Tibial nerve (tissue), 4 donors: ENCODE results near the gene CCDC194. TPM values are rescaled to one million over a fixed set of nuclear protein-coding genes. Genes with fewer than 3 reads are reported as not detected.
A peak's percentile ranks its signal among the peaks of the same experiment; 100 is the strongest.

Experiments used
- DNase-seq, 2 donors: peaks; one replicate each; pipeline ENCODE4 v3.0.0-alpha.2; 2019; ENCODE audit warnings: low spot score in 2 of 2
- H3K27ac ChIP-seq, 4 donors: fragments of 200-600 bp; sonication (generic) in 3 of 4; one replicate each; pipeline ENCODE4 v1.5.1; 2017 to 2019; ENCODE audit warnings: mild to moderate bottlenecking in 1 of 4
- H3K27me3 ChIP-seq, 2 donors: fragments of 200-600 bp; sonication (generic) in 1 of 2; one replicate each; pipeline versions ENCODE4 v1.5.1 to v1.6.0; 2017 to 2019
- H3K36me3 ChIP-seq, 3 donors: fragments of 200-600 bp; sonication (generic); one replicate each; pipeline ENCODE4 v1.5.1; 2018 to 2019
- H3K4me1 ChIP-seq, 4 donors: fragments of 200-600 bp; sonication (generic) in 3 of 4; one replicate each; pipeline ENCODE4 v1.5.1; 2017 to 2019
- H3K4me3 ChIP-seq, 4 donors: fragments of 200-600 bp; sonication (generic) in 3 of 4; one replicate each; pipeline ENCODE4 v1.5.1; 2017 to 2019; ENCODE audit warnings: mild to moderate bottlenecking in 1 of 4, moderate library complexity in 1 of 4
- H3K9me3 ChIP-seq, 4 donors: fragments of 200-600 bp; sonication (generic) in 3 of 4; one replicate each; pipeline ENCODE4 v1.5.1; 2017 to 2019
- EP300 ChIP-seq, 2 donors: sonication (generic); formaldehyde crosslinking; IDR thresholded peaks; one replicate each; pipeline ENCODE4 v1.6.1; 2017; ENCODE audit warnings: antibody characterized with exemption in 2 of 2, mild to moderate bottlenecking in 1 of 2
- POLR2A ChIP-seq, 2 donors: fragments of 450-650 bp; IDR thresholded peaks; one replicate each; pipeline ENCODE4 v1.6.1; 2017; ENCODE audit warnings: antibody characterized with exemption in 2 of 2, mild to moderate bottlenecking in 2 of 2, moderate library complexity in 2 of 2
- WGBS, 2 donors: methylation state at CpG; one replicate each; pipeline ENCODE4 v1.1.5; 2018; 5-methylcytosine and 5-hydroxymethylcytosine counted together
- total RNA-seq, 4 donors: library from RNA; depleted of rRNA; stranded (reverse); fragments of >200 nt; gene quantifications; one replicate each; pipeline ENCODE4 v1.1.0, GENCODE V29; 2016
- TF ChIP-seq, protein P1 (sequence below), 5 experiments: fragments of 200-600 bp in 3 of 5; fragments of 450-650 bp in 2 of 5; sonication (generic) in 3 of 5; IDR thresholded peaks; one replicate each; pipeline ENCODE4 v1.5.1; 2016 to 2019; ENCODE audit warnings: antibody characterized with exemption in 5 of 5, mild to moderate bottlenecking in 3 of 5, moderate library complexity in 2 of 5

The CCDC194 gene
- total RNA-seq, 4 donors from 2014 or later = 0.63 to 4.5 (median 2.0) TPM; not detected in 1

DNA sequence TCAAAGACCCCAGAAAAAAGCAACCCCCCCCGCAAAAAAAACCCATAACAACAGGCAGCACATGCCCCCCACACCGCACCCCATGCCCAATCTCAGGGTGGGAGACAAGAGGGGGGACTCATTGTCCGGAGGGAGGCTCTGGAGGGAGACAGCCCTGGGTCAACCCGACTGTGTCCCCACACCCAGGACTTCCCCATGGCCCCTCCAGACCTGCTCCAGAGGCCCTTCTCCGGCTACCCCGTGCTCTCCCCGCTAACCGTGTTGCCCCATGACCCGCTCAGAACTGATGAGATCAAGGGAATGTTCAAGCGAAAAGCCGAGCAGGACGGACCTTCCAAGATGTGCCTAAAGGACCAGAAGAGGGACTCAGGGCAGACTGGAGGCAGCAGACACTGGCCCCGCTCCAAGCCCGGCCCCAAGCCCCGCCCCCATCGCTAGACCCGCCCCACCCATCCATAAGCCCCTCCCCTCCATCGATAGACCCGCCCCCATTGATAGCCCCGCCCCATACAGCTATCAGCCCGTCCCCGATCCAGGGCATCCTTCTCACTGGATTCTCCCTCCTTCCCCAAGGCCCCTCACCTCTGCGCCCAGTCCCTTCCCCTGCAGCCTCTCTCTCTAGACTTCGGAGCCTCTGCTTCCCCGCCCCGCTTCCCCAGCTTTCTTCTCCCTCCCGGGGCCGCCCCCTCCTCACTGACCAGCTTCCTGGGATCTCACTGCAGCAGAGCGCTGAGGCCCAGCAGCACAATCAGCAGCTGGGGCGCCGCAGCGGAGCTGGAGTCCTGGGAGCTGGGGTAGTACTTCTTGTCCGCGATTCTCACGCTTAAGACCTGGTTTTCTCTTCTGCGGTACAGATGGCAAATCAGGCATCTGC is 9.2 kb upstream of the CCDC194 start:
- Histone ChIP-seq H3K4me3 (peak overlapping the region in 1 of 4 donors; percentile 49), H3K27ac (peak overlapping the region in 1 of 4 donors; percentile 80), H3K9me3 (no peaks in the 10 kb centered on the region), H3K27me3 (peaks cover 0 to 18% of the 10 kb centered on the region in 2 donors), H3K36me3 (no peaks in the 10 kb centered on the region), H3K4me1 (peaks cover 0 to 29% (median 9%) of the 10 kb centered on the region in 4 donors)
- no peak for DNase-seq
- WGBS, 2 donors = 37 to 47% methylated on average over 16 to 32 of the region's 36 CpGs
- TF ChIP-seq POLR2A (IDR thresholded peaks at IDR 0.05) = no peak
- no peak for TF ChIP-seq EP300 (IDR thresholded peaks at IDR 0.05)
- TF ChIP-seq, protein P1, sequence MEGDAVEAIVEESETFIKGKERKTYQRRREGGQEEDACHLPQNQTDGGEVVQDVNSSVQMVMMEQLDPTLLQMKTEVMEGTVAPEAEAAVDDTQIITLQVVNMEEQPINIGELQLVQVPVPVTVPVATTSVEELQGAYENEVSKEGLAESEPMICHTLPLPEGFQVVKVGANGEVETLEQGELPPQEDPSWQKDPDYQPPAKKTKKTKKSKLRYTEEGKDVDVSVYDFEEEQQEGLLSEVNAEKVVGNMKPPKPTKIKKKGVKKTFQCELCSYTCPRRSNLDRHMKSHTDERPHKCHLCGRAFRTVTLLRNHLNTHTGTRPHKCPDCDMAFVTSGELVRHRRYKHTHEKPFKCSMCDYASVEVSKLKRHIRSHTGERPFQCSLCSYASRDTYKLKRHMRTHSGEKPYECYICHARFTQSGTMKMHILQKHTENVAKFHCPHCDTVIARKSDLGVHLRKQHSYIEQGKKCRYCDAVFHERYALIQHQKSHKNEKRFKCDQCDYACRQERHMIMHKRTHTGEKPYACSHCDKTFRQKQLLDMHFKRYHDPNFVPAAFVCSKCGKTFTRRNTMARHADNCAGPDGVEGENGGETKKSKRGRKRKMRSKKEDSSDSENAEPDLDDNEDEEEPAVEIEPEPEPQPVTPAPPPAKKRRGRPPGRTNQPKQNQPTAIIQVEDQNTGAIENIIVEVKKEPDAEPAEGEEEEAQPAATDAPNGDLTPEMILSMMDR (IDR thresholded peaks at IDR 0.05) = no peak

DNA sequence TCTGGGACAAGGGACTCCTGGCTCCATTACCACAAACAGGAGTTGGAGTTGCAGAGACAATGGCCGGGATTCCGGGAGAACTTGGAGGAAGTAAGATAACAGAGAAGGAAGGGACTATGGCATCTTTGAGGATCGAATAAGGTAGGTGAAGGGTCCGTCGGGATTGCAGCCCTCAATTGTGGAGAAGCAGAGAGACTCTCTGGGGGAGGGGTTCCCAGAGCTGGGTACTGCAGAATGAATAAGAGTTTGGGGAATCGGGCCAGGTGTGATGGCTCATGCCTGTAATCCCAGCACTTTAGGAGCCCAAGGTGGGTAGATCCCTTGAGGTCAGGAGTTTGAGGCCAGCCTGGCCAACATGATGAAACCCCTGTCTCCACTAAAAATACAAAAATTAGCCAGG is 7.6 kb upstream of the CCDC194 start:
- WGBS, 2 donors = 78 to 91% methylated on average over 6 of the region's 6 CpGs
- Histone ChIP-seq H3K4me1 (peaks cover 0 to 28% (median 7%) of the 10 kb centered on the region in 4 donors), H3K27ac (no peak overlapping the region), H3K27me3 (peaks cover 0 to 18% of the 10 kb centered on the region in 2 donors), H3K36me3 (no peaks in the 10 kb centered on the region), H3K4me3 (no peak overlapping the region), H3K9me3 (no peaks in the 10 kb centered on the region)
- TF ChIP-seq POLR2A (IDR thresholded peaks at IDR 0.05) = no peak
- DNase-seq = no peak

DNA sequence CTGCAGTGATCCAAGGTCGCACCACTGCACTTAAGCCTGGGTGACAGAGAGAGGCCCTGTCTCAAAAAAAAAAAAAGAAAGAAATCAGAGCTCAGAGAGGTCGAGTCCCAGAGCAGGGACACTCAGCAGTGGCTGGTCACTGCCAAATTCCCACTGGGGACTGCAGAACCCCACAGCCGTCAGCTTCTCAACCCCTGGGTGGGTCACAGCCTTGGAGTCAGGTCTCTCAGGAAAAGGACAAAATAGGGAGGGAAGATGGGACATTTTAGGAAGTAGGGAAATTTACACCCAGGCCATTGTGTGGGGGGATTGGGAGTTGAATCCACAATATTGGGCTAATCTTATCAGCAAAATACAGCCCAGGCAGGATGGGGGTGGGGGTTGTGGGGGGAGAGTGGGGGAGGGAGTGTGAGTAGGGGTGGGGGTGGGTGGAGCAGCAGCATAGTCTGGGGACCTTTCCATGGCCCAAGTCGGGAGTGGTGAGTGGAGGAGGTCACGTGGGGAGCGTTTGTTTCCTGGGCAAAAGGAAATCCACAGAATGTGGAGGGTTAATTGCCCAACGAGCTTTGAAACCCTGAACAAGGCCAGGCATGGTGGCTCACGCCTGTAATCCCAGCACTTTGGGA is 5.0 kb upstream of the CCDC194 start:
- WGBS, 2 donors = 50 to 56% methylated on average over 8 of the region's 8 CpGs
- H3K27ac ChIP-seq = no peak overlapping the region
- no peak overlapping the region for H3K4me3 ChIP-seq
- DNase-seq = no peak
- H3K9me3 ChIP-seq = no peaks in the 10 kb centered on the region
- no peaks in the 10 kb centered on the region for H3K36me3 ChIP-seq
- peaks cover 0 to 18% (median under 1%) of the 10 kb centered on the region in 4 donors for H3K4me1 ChIP-seq
- TF ChIP-seq, protein P1 (IDR thresholded peaks at IDR 0.05) = no peak
- no peak for TF ChIP-seq EP300 (IDR thresholded peaks at IDR 0.05)
- TF ChIP-seq POLR2A (IDR thresholded peaks at IDR 0.05) = no peak
- H3K27me3 ChIP-seq = peaks cover 0 to 26% of the 10 kb centered on the region in 2 donors

DNA sequence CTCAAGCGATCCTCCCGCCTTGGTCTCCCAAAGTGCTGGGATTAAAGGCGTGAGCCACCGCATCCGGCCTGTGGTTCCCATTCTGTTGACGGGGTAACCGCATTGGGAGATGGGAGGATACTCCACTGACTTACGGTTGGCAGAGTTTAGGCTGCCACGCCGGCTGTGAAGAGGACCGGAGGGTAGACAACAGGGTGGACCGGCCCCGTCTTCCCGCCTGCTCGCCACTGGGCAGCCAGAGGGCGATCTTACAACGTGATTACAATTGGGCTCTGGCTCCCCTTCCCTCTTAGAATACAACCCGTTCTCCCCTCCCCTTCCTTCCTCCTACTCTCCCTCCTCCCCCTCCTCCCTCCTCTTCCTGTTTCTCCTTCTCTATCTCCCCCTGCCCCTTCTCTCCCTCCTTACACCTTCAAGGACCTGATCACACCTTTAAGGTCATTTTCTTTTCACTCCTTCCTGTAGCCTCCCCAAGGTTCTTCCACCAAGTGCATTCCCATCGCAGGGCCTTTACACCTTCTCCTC is 957 bp upstream of the CCDC194 start:
- peak; percentile 40 to 73 for DNase-seq
- Histone ChIP-seq H3K27me3 (peaks cover 0 to 32% of the 10 kb centered on the region in 2 donors), H3K36me3 (no peaks in the 10 kb centered on the region), H3K4me3 (no peak overlapping the region), H3K4me1 (peaks cover 0 to 23% (median 5%) of the 10 kb centered on the region in 4 donors), H3K27ac (no peak overlapping the region), H3K9me3 (peaks cover 0 to 1% (median 0%) of the 10 kb centered on the region in 4 donors)
- 22 to 30% methylated on average over 19 of the region's 19 CpGs for WGBS, 2 donors
- TF ChIP-seq, protein P1 (IDR thresholded peaks at IDR 0.05) = peak; percentile 36 to 72 (median 62)
- no peak for TF ChIP-seq POLR2A (IDR thresholded peaks at IDR 0.05)

DNA sequence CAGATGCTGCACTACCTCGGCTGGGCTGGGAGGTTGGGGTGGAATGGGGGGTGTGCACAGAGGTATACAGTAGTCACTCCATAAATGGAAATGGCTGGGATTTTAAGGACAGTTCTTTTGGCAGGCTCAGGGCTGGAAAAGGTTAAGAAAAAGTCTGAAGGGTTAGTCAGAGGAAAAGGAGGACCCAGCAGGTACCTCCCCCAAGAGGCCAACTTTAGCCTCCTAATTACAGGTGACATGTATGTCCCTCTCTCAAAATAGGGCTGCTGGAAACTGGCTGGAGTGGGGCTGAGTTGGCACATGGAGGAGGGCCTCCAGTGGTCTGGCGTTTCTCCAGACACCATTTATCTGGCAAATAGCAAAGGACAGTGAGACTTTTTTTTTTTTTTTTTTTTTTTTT is 994 bp downstream of the CCDC194 start:
- H3K4me3 ChIP-seq = no peak overlapping the region
- H3K4me1 ChIP-seq = peaks cover 0 to 23% (median 5%) of the 10 kb centered on the region in 4 donors
- DNase-seq = no peak
- H3K27ac ChIP-seq = no peak overlapping the region
- TF ChIP-seq EP300 (IDR thresholded peaks at IDR 0.05) (no peak), POLR2A (IDR thresholded peaks at IDR 0.05) (no peak)
- peaks cover 0 to 32% of the 10 kb centered on the region in 2 donors for H3K27me3 ChIP-seq
- H3K36me3 ChIP-seq = no peaks in the 10 kb centered on the region
- H3K9me3 ChIP-seq = peaks cover 0 to 16% (median 0%) of the 10 kb centered on the region in 4 donors
- 54 to 58% methylated on average over 2 of the region's 2 CpGs for WGBS, 2 donors
